HG03039 (cell line): ENCODE data around the gene SLC48A1.
"Not testable (repeated sequence)": the region's sequence is repeated elsewhere in the genome, so short reads cannot be mapped to it uniquely, and the experiment has no call there.

Experiments used
- ATAC-seq: cut with Tn5 transposase; IDR thresholded peaks from one replicate; pipeline ENCODE4 v1.9.1; 2021; ENCODE audit warnings: mild to moderate bottlenecking, moderate library complexity; ENCODE audit not compliant: unreplicated experiment

The SLC48A1 gene

GRCh38 chr12:47808050-47808449, 35.0 kb downstream of the SLC48A1 start:
- peak; percentile 28 for ATAC-seq

DNA sequence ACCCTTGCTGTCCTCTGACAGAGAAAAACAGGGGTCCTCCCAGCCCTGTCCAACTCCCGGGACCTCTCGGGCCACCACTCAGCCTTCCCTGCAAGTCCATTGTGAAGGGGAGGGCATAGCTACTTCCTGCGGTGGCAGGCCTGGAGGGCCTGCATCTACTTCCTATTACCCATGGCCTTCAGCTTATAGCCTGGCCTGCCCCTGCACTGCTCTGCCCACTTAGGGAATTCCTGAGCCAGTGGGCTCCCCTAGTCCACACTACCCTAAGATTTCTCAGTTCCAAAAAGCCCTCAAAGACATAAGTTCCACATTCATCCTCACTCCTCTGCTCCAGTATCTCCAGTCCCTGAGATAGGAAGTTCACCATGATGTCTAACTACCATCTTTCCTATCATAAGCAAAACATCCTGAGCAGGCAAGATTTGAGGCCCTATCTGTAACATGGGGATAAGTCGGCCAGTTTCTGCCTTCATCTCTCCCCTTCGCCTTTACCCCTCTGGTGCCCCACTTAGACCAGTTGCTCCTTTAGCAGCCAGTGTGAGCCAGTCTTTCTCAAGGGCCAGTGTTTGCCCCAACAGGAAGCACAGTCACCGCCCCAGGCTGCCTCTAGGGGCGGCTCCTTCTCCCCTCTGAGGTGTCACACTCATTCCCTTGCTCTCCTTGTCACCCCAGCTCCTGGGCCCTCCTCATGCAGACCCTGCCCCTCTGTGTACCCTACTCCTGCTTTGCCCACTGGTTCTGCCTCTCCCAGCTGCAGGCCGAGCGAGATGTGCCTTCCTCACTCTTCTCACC, 35.7 kb downstream of the SLC48A1 start:
- ATAC-seq, result no peak

- not testable (repeated sequence) for ATAC-seq
Measured at GRCh38 chr12:47809518-47809917, 36.5 kb downstream of the SLC48A1 start.

- ATAC-seq, result no peak
Measured at GRCh38 chr12:47811072-47811396, 38.0 kb downstream of the SLC48A1 start.

GRCh38 chr12:47811581-47812484, 38.8 kb downstream of the SLC48A1 start:
- no peak for ATAC-seq

DNA sequence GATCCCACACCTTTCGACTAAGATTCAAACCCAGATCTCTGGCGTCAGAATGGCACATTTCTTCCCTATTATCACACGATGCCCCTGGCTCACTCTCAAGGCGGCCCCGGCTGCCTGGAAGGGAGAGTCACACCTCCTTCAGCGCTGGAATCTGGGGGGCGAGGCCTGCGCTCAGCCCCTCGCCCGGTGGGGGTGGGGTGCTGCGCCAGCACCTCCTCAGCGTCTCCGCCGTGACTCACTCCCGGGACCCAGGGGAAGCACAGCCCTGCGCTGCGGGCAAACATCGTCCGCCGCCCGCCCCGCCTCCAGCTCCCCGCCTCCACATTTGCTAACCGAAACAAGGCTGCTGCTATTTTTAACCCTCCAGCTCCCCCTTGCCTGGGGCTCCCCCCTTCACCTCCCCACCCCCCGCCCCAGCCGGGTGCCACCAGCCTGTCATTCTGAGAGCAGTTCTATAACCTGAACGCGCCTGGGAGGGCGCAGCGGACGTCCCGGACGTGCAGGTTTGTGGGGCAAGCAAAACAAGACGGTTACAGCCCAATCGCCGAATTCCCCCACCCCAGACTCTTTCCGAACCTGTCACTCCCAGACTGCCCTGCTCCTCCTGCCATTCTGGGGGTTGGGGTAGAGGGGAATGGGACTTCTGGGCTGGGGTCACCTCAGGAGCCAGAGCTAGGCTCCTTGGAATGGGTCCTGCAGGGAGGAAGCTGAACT, 39.9 kb downstream of the SLC48A1 start:
- ATAC-seq, result peak; percentile 59

GRCh38 chr12:47813511-47814196, 40.6 kb downstream of the SLC48A1 start:
- ATAC-seq, result peak; percentile 20

- ATAC-seq, result no peak
Measured at GRCh38 chr12:47814539-47815170, 41.6 kb downstream of the SLC48A1 start.

GRCh38 chr12:47815447-47815846, 42.4 kb downstream of the SLC48A1 start:
- not testable (repeated sequence) for ATAC-seq

GRCh38 chr12:47816403-47817271, 43.6 kb downstream of the SLC48A1 start:
- ATAC-seq, result no peak

DNA sequence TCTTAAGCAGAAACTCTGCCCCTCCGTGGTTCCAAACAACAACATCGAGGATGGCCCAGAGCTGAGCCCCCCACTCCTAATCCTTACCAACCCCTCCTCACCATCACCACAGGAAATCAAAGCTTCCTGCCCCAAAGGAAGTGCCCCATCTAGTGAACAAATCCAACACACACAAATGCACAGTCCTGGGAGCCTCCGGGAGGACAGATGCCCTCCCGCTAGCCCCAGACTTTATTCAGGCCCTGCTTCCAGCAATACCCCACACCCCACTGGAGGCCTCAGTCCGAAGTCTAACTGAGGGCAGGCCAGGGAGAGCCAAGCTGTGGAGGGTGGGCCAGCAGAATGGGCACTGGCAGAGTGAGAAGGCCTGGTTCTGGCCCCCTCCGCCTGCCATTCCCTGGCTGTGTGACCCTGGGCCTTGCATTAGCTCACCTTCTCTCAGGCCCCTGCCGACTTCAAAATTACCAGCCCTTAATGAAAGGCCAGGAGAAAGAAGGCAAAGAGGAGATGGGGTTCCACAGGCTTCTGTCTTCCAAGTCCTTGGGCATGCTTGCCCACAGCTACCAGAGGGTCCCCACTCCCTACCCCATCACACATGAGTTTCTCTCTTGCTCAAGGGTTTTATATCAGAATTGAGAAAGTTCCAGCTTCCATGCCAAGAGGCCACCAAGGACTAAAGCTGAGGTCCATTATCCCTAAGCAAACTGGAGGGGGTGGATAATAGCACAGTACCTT, 44.4 kb downstream of the SLC48A1 start:
- ATAC-seq, result no peak

- ATAC-seq, result no peak
Measured at GRCh38 chr12:47818007-47818376, 45.0 kb downstream of the SLC48A1 start.

DNA sequence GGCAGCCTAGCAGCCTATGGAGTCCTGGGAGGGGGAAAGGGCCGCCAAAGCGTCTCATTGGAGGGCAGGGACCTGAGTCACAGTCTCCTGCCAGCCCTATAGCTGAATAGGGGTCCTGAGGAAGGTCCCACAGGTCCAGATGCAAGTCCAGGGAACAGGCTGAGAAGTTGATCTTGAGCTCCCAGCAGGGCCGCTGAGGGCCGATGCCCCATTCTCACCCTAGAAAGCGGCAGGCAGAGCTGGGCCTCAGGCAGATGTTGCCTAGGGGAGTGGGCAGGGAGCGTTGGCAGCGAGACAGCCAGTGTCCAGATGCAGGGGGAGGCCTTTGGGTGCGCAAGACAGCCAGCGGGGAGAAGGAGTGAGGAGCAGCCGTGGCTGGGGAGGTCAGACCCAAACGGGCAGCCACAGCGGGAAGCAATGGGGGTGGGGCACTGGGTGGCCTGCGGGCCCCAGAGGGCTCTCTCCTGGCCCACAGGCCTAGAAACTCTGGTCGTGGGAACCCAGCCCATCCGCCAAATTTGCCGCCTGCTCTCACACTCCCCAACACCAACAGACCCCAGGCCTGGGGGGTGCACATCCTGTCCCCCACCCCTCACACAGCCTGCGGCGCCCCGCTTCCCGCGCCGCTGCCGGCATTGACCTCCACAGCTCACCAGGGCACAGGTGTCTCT, 45.6 kb downstream of the SLC48A1 start:
- peak; percentile 3 for ATAC-seq

- ATAC-seq, result peak; percentile 35
Measured at GRCh38 chr12:47819138-47819895, 46.3 kb downstream of the SLC48A1 start.

DNA sequence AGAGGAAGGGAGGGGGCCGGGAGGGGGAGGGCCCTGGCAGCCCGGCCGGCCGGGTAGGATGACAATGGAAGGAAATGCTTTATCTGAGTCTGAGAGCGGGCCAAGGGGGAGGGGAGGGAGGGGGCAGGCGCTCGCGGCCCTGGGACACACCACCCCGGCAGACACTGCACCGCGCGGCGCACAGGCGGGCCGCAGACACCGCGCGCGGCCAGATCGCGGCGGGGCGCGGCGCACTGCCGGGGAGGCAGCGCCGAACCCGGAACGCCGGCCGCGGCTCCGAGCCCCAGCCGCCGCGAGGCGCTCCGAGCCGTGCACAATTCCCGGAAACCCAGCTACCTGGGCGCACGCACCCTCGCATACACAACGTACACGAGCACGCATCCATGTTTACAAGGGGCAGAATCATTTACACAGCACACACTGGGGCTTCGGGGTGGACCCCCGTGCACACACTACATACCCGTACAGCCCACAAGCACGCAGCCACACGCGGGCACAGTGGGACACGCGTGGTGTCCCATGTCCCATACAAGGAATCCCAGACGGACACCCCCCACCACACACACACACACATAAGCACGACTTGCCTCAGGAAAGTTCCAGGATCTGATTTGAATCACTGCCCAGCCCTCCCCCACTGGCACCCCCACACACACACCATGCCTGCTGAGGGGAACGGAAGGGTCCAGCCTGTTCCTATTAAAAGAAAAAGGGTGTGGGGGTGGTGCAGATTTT, 47.0 kb downstream of the SLC48A1 start, which contains the start of gene HDAC7:
HDAC7 (minus strand) TSS at position 8 of the 735 bp plus-strand sequence. CDS start 118 bp downstream, outside the sequence.
- peak; percentile 32 for ATAC-seq

DNA sequence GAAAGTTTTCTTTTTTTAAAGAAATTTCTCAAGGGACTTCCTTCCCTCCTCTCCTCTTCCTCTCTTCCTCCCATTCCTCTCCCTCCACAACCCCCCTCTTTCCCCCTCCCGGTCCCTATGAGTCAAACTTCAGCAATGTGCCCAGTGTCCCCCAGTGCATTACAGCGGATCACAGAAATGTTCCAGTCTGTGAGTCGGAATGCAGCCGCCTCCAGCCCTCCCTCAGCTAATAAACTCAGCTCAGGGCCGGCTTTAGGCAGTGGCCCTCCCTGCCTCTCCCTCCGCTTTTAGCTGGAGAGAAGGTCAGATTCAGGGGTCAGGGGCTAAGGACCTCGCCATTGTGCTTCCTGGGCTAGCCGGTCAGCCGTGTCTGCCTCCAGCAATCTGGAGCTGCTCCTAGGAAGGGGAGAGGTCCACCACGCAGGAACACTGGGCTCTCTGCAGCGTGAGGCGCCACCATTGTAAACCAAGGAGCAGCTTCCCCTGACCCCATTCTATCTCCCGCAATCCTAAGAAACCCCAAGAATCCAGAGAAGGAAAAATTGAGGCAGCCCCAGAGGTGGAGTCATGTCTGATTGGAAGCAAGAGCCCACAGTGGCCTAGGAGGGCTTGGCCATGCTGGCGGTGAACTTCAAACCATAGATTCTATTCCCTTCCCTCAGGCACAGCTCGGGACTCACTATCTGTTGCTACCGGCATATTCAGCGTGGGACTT, 47.8 kb downstream of the SLC48A1 start:
- ATAC-seq, result no peak
